ENCODE data around the gene LRRC52.
"Not testable (repeated sequence)": the region's sequence is repeated elsewhere in the genome, so short reads cannot be mapped to it uniquely, and the experiment has no call there.

LRRC52 gene

DNA sequence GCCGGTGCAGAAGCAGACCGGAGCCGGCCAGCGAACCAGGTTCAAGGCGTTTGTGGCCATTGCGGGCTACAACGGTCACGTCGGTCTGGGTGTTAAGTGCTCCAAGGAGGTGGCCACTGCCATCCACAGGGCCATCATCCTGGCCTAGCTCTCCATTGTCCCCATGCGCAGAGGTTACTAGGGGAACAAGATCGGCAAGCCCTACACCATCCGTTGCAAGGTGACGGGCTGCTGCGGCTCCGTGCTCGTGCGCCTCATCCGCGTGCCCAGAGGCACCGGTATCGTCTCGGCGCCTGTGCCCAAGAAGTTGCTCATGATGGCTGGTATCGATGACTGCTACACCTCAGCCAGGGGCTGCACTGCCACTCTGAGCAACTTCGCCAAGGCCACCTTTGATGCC, 38.1 kb downstream of the LRRC52 start:
- no peak overlapping the region for H3K4me3 ChIP-seq (ENCODE audit: low read depth, low read length)
- TF ChIP-seq, protein P1, sequence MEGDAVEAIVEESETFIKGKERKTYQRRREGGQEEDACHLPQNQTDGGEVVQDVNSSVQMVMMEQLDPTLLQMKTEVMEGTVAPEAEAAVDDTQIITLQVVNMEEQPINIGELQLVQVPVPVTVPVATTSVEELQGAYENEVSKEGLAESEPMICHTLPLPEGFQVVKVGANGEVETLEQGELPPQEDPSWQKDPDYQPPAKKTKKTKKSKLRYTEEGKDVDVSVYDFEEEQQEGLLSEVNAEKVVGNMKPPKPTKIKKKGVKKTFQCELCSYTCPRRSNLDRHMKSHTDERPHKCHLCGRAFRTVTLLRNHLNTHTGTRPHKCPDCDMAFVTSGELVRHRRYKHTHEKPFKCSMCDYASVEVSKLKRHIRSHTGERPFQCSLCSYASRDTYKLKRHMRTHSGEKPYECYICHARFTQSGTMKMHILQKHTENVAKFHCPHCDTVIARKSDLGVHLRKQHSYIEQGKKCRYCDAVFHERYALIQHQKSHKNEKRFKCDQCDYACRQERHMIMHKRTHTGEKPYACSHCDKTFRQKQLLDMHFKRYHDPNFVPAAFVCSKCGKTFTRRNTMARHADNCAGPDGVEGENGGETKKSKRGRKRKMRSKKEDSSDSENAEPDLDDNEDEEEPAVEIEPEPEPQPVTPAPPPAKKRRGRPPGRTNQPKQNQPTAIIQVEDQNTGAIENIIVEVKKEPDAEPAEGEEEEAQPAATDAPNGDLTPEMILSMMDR (IDR thresholded peaks at IDR 0.05; ENCODE audit: insufficient read depth, low read length, missing control alignments) = no peak
- DNase-seq (ENCODE audit: low read depth, low spot score) = no peak
- POLR2A ChIA-PET = no interaction called here
- CTCF ChIA-PET = no interaction called here

DNA sequence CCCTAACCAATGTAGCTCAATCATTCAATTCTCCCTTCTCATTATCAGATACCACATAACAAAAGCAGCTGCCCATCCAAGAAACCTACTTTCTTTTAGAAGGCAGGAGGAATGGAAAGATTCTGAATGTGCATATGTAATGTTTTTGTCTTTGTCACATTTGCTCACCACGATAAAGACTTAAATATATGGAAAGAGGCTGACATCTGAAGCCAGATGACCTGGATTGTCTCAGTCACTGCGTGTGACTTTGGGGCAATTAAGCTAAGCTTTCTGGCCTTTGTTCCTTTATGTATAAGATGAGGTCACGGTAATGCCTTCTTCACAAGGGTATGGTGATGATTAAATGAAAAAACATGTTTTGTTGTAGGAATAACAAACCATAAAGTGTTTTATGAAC, 42.6 kb downstream of the LRRC52 start:
- CTCF ChIA-PET = interaction anchor here (0.8 to 5.7 kb wide), 5 partner anchors 8 to 342 kb away, joined by 3 to 63 read pairs (median 21); no protein-coding TSS in a partner anchor
- no peak for DNase-seq (ENCODE audit: low read depth, low spot score)
- TF ChIP-seq, protein P1 (IDR thresholded peaks at IDR 0.05; ENCODE audit: insufficient read depth, low read length, missing control alignments) = no peak
- POLR2A ChIA-PET = no interaction called here
- H3K4me3 ChIP-seq (ENCODE audit: low read depth, low read length) = no peak overlapping the region

DNA sequence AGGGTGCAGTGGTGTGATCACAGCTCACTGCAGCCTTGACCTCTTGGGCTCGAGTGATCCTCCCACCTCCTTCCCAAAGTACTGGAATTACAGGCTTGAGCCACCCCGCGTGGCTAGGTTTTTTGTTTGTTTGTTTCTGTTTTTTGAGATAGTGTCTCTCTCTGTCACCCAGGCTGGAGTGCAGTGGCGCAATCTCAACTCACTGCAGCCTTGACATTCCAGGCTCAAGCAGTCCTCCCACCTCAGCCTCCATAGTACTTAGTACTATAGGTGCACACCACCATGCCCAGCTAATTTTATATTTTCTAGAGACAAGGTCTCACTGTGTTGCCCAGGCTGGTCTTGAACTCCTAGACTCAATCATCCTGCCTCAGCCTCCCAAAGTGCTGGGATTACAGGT, 47.6 kb downstream of the LRRC52 start:
- CTCF ChIA-PET = interaction anchor here (0.9 to 12.5 kb wide), 13 partner anchors 6 to 478 kb away, joined by 3 to 277 read pairs (median 12); no protein-coding TSS in a partner anchor
- H3K4me3 ChIP-seq (ENCODE audit: low read depth, low read length); DNase-seq (ENCODE audit: low read depth, low spot score); POLR2A ChIA-PET: not testable (repeated sequence)

DNA sequence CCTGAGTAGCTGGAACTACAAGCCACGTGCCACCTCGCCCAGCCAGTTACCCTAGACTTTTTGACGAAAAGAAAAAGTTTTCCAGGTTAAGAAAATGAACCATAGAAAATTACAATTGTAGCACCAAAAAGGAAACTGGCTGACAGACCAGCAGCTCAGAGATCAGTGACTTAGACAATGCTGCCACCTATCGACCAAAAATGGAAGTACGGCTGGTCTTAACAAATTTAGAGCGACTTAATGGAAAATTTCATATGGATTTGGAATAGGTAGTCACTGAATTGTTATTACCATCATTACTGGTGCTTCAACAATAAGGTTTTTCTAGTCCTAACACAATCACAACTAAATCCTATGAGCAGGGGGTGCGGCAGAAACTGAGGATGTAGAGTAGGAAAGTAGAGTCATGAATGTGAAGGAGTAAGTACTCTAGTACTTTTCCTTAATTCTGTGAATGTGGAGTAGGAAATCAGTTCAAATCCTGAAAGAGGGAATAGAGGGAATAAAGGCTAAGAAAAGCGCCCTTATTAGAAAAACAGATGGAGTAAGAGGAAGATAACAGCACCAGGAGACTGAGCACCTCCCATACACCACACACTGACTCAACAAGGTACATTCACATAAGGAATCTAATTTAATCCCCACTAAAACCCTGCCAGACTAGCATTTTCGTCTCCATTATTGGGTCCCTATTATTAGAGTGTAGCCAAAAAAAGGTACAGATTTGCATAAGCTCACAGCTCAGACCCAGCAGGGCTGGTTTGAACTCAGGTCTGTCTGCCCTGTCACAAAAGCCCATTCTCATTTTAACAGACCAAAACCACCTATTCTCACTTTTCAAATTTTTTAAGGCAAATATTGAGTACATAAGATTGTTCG, 49.4 kb downstream of the LRRC52 start:
- TF ChIP-seq, protein P1 (IDR thresholded peaks at IDR 0.05; ENCODE audit: insufficient read depth, low read length, missing control alignments) = peak; percentile 75
- POLR2A ChIA-PET = interaction anchor here (0.6 kb wide), 2 partner anchors 26 to 37 kb away, joined by 3 to 4 read pairs; no protein-coding TSS in a partner anchor
- CTCF ChIA-PET = interaction anchor here (0.8 to 12.5 kb wide), 27 partner anchors 8 to 480 kb away, joined by 3 to 277 read pairs (median 4); no protein-coding TSS in a partner anchor
- H3K4me3 ChIP-seq (ENCODE audit: low read depth, low read length) = no peak overlapping the region
- no peak for DNase-seq (ENCODE audit: low read depth, low spot score)

DNA sequence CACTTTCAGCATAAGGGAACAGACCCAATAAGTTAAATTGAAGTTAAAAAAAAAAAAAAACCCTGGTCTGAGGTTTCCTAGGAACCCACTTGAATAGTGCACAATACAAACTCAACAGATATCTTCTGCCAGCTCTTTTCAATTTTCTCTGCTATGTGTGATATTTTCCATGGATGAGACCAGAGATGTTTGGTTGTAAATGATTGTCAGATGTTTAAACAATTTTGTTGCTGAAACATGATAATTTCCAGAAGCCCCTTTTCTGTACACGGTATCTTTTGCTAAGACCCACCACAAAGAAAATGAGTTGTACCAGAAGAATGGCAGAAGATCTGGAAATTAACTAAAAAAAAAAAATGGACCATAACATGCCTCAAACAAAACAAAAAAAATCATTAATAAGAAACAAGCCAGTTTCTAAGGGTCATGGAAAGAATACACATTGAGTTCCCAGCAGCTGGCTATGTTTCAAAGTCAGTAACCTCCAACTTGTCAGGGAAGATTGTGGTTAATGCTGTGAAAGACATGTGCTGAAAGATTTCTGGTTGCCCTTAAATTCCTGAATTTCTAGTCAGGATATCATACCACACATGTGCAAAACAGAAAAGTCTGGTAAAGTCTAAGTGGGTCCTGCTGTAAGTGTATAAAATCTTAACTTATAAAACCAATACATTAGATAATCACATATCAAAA, 51.6 kb downstream of the LRRC52 start:
- no peak overlapping the region for H3K4me3 ChIP-seq (ENCODE audit: low read depth, low read length)
- no peak for DNase-seq (ENCODE audit: low read depth, low spot score)
- ChIA-PET CTCF (interaction anchor here (0.8 to 12.5 kb wide), 9 partner anchors 10 to 318 kb away, joined by 3 to 277 read pairs (median 9); no protein-coding TSS in a partner anchor), POLR2A (no interaction called here)
- TF ChIP-seq, protein P1 (IDR thresholded peaks at IDR 0.05; ENCODE audit: insufficient read depth, low read length, missing control alignments) = no peak

DNA sequence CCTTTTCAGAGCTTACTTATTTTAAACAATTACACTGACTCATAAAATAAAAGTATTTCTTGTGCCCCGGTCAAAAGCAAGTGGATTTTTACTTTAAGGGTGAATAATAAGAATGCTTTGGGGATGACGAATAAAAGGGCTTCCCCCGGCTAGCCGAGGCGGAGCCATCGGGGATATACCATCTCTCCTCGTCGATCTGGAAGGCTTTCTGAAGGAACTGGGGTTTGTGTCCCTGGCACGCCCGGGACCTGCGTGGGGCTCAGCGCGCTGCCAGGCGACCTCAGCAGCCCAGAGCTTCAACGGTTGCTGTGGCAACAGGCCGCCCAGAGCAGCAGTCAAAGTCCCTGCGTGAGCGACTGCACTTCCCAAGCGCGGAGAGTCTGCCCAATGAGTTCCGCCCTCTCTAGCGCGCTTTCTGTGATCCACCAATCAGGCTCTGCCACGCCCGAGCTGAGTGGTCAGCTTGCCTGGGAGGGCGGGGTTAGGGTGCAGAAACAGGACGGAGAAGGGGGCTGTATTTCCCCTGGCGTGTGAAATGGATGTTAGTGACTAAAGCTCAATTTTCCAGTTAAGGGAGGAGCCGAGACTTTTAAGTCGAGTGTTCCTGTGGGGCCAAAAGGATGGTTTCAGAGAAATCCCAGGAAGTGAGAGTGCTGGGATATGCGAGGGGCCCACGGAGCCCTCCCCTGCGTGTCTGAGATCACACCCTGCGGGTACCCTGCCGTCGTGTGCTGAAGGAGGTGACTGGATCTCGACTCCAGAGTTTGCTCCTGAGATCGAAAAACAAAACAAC, 54.3 kb downstream of the LRRC52 start:
- ChIA-PET CTCF (interaction anchor here (0.7 to 12.5 kb wide), 10 partner anchors 9 to 330 kb away, joined by 3 to 277 read pairs (median 4); no protein-coding TSS in a partner anchor), POLR2A (interaction anchor here (1.9 kb wide), 1 partner anchor 100 kb away, joined by 7 read pairs; the partner anchor contains the start of gene ALDH9A1)
- DNase-seq (ENCODE audit: low read depth, low spot score) = peak; percentile 74
- peak overlapping the region; percentile 76 for H3K4me3 ChIP-seq (ENCODE audit: low read depth, low read length)
- TF ChIP-seq, protein P1 (IDR thresholded peaks at IDR 0.05; ENCODE audit: insufficient read depth, low read length, missing control alignments) = no peak

Data from AG04449 (cell line).